Measurements from ENCODE around the gene ZNF684.

GRCh38 chr1:40546957-40547356 lies 15.5 kb downstream of the ZNF684 start:
- TF ChIP-seq POLR2A (IDR thresholded peaks at IDR 0.05) (no peak), CTCF (IDR thresholded peaks at IDR 0.05) (no peak), POLR2AphosphoS5 (IDR thresholded peaks at IDR 0.05; ENCODE audit: insufficient read depth in 1 of 2, low read depth in 1 of 2) (no peak)
